ENCODE data around the gene CNTNAP4.

DNA sequence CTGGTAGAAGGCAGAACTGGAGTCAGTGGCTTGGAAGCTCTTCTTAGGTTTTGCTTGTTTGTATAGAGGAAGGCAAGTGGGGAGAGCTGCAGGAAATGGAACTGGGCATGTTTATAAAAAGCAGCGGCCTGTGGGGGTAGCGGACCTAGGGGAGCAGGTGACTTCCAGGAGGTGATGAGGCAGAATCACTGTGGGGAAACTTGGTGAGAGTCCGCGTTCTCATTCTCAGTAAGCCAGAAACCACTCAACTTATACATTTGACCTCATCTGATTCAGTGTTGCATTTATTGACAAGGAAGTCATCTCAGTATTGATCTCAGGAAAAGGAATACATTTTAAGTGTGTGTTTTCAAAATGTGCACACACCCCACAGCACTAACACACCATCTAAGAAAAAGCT lies 299.8 kb downstream of the CNTNAP4 start:
- TF ChIP-seq, protein P1, sequence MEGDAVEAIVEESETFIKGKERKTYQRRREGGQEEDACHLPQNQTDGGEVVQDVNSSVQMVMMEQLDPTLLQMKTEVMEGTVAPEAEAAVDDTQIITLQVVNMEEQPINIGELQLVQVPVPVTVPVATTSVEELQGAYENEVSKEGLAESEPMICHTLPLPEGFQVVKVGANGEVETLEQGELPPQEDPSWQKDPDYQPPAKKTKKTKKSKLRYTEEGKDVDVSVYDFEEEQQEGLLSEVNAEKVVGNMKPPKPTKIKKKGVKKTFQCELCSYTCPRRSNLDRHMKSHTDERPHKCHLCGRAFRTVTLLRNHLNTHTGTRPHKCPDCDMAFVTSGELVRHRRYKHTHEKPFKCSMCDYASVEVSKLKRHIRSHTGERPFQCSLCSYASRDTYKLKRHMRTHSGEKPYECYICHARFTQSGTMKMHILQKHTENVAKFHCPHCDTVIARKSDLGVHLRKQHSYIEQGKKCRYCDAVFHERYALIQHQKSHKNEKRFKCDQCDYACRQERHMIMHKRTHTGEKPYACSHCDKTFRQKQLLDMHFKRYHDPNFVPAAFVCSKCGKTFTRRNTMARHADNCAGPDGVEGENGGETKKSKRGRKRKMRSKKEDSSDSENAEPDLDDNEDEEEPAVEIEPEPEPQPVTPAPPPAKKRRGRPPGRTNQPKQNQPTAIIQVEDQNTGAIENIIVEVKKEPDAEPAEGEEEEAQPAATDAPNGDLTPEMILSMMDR (IDR thresholded peaks at IDR 0.05; ENCODE audit: low read depth, low read length, poor library complexity, severe bottlenecking) = no peak
- no peak for TF ChIP-seq EZH2phosphoT487 (IDR thresholded peaks at IDR 0.05; ENCODE audit: borderline replicate concordance, low read length)
